Activated T-helper 17 cell treated with anti-CD3 and anti-CD28 coated beads, Interleukin-2, amount 50 U/mL, for 72 hours (primary cell): ENCODE data around the gene WDFY3. TPM values are rescaled to one million over a fixed set of nuclear protein-coding genes. Genes with fewer than 3 reads are reported as not detected.

Experiments used
- ATAC-seq: fragments of 150-1000 bp; cut with Tn5 transposase; replicated peaks from 2 replicates; pipeline ENCODE4 v1.10.0; 2021; ENCODE audit warnings: mild to moderate bottlenecking, moderate library complexity
- H3K27ac Mint-ChIP-seq: one replicate; pipeline ENCODE4 v1.8.0; 2022; ENCODE audit warnings: mixed read lengths
- H3K27me3 Mint-ChIP-seq: one replicate; pipeline ENCODE4 v1.8.0; 2022; ENCODE audit warnings: mixed read lengths
- H3K36me3 Mint-ChIP-seq: one replicate; pipeline ENCODE4 v1.8.0; 2022; ENCODE audit warnings: low read depth, mild to moderate bottlenecking, mixed read lengths
- H3K4me1 Mint-ChIP-seq: one replicate; pipeline ENCODE4 v1.8.0; 2022; ENCODE audit warnings: mixed read lengths
- H3K4me3 Mint-ChIP-seq: one replicate; pipeline ENCODE4 v1.8.0; 2022; ENCODE audit warnings: mild to moderate bottlenecking, mixed read lengths
- H3K9me3 Mint-ChIP-seq: one replicate; pipeline ENCODE4 v1.8.0; 2022; ENCODE audit warnings: mixed read lengths
- total RNA-seq, 2 donors: library from RNA; stranded (reverse); gene quantifications; one replicate each; pipeline ENCODE4 v1.2.3, GENCODE V29; 2022

WDFY3 gene
- total RNA-seq, 2 donors from 2014 or later: 2.1 to 2.3 TPM

GRCh38 chr4:84932462-84932861 lies 34.0 kb downstream of the WDFY3 start:
- Mint-ChIP-seq H3K27me3 (no peaks in the 10 kb centered on the region), H3K36me3 (no peaks in the 10 kb centered on the region), H3K9me3 (no peaks in the 10 kb centered on the region), H3K4me1 (no peaks in the 10 kb centered on the region), H3K27ac (no peak overlapping the region), H3K4me3 (no peak overlapping the region)
- ATAC-seq: no peak

GRCh38 chr4:84931961-84932360 lies 34.5 kb downstream of the WDFY3 start:
- H3K27ac Mint-ChIP-seq: no peak overlapping the region
- H3K27me3 Mint-ChIP-seq: no peaks in the 10 kb centered on the region
- H3K36me3 Mint-ChIP-seq: no peaks in the 10 kb centered on the region
- no peaks in the 10 kb centered on the region for H3K4me1 Mint-ChIP-seq
- H3K9me3 Mint-ChIP-seq: no peaks in the 10 kb centered on the region
- H3K4me3 Mint-ChIP-seq: no peak overlapping the region
- ATAC-seq: no peak

GRCh38 chr4:84931274-84931673 lies 35.2 kb downstream of the WDFY3 start:
- Mint-ChIP-seq H3K4me1 (no peaks in the 10 kb centered on the region), H3K27ac (no peak overlapping the region), H3K9me3 (no peaks in the 10 kb centered on the region), H3K36me3 (no peaks in the 10 kb centered on the region), H3K4me3 (no peak overlapping the region), H3K27me3 (no peaks in the 10 kb centered on the region)
- no peak for ATAC-seq

- H3K27me3 Mint-ChIP-seq: no peaks in the 10 kb centered on the region
- no peak overlapping the region for H3K4me3 Mint-ChIP-seq
- H3K9me3 Mint-ChIP-seq: no peaks in the 10 kb centered on the region
- no peaks in the 10 kb centered on the region for H3K4me1 Mint-ChIP-seq
- H3K36me3 Mint-ChIP-seq: no peaks in the 10 kb centered on the region
- H3K27ac Mint-ChIP-seq: no peak overlapping the region
- no peak for ATAC-seq
Observed at GRCh38 chr4:84928089-84928488, 38.4 kb downstream of the WDFY3 start.

GRCh38 chr4:84927428-84927827 lies 39.1 kb downstream of the WDFY3 start:
- H3K36me3 Mint-ChIP-seq: no peaks in the 10 kb centered on the region
- no peak overlapping the region for H3K27ac Mint-ChIP-seq
- ATAC-seq: no peak
- no peaks in the 10 kb centered on the region for H3K9me3 Mint-ChIP-seq
- no peaks in the 10 kb centered on the region for H3K4me1 Mint-ChIP-seq
- no peak overlapping the region for H3K4me3 Mint-ChIP-seq
- H3K27me3 Mint-ChIP-seq: no peaks in the 10 kb centered on the region

- H3K27ac Mint-ChIP-seq: no peak overlapping the region
- H3K27me3 Mint-ChIP-seq: no peaks in the 10 kb centered on the region
- H3K4me1 Mint-ChIP-seq: no peaks in the 10 kb centered on the region
- no peaks in the 10 kb centered on the region for H3K9me3 Mint-ChIP-seq
- no peak for ATAC-seq
- no peaks in the 10 kb centered on the region for H3K36me3 Mint-ChIP-seq
- no peak overlapping the region for H3K4me3 Mint-ChIP-seq
Observed at GRCh38 chr4:84925558-84925957, 40.9 kb downstream of the WDFY3 start.

- no peak for ATAC-seq
- H3K27me3 Mint-ChIP-seq: no peaks in the 10 kb centered on the region
- no peak overlapping the region for H3K4me3 Mint-ChIP-seq
- H3K9me3 Mint-ChIP-seq: no peaks in the 10 kb centered on the region
- no peaks in the 10 kb centered on the region for H3K36me3 Mint-ChIP-seq
- no peaks in the 10 kb centered on the region for H3K4me1 Mint-ChIP-seq
- no peak overlapping the region for H3K27ac Mint-ChIP-seq
Observed at GRCh38 chr4:84924434-84924833, 42.1 kb downstream of the WDFY3 start.

GRCh38 chr4:84920617-84921016 lies 45.9 kb downstream of the WDFY3 start:
- H3K4me1 Mint-ChIP-seq: no peaks in the 10 kb centered on the region
- H3K9me3 Mint-ChIP-seq: no peaks in the 10 kb centered on the region
- no peak for ATAC-seq

GRCh38 chr4:84917869-84918600 lies 48.5 kb downstream of the WDFY3 start:
- Mint-ChIP-seq H3K27me3 (no peaks in the 10 kb centered on the region), H3K4me3 (no peak overlapping the region), H3K27ac (no peak overlapping the region)

More at GRCh38 chr4:84920617-84921016, 45.9 kb downstream of the WDFY3 start:
- Mint-ChIP-seq H3K27me3 (no peaks in the 10 kb centered on the region), H3K36me3 (no peaks in the 10 kb centered on the region), H3K27ac (no peak overlapping the region), H3K4me3 (no peak overlapping the region)

GRCh38 chr4:84917086-84917821 lies 49.2 kb downstream of the WDFY3 start:
- H3K9me3 Mint-ChIP-seq: no peaks in the 10 kb centered on the region
- no peaks in the 10 kb centered on the region for H3K27me3 Mint-ChIP-seq
- no peak overlapping the region for H3K4me3 Mint-ChIP-seq
- H3K4me1 Mint-ChIP-seq: no peaks in the 10 kb centered on the region
- no peak for ATAC-seq
- no peaks in the 10 kb centered on the region for H3K36me3 Mint-ChIP-seq
- no peak overlapping the region for H3K27ac Mint-ChIP-seq

More at GRCh38 chr4:84917869-84918600, 48.5 kb downstream of the WDFY3 start:
- H3K36me3 Mint-ChIP-seq: no peaks in the 10 kb centered on the region
- no peak for ATAC-seq
- no peaks in the 10 kb centered on the region for H3K9me3 Mint-ChIP-seq
- H3K4me1 Mint-ChIP-seq: no peaks in the 10 kb centered on the region

GRCh38 chr4:84916227-84916626 lies 50.3 kb downstream of the WDFY3 start:
- no peaks in the 10 kb centered on the region for H3K36me3 Mint-ChIP-seq
- H3K27me3 Mint-ChIP-seq: no peaks in the 10 kb centered on the region
- no peak overlapping the region for H3K4me3 Mint-ChIP-seq
- H3K27ac Mint-ChIP-seq: no peak overlapping the region
- no peaks in the 10 kb centered on the region for H3K9me3 Mint-ChIP-seq
- H3K4me1 Mint-ChIP-seq: no peaks in the 10 kb centered on the region
- ATAC-seq: no peak

- H3K4me3 Mint-ChIP-seq: no peak overlapping the region
- no peak overlapping the region for H3K27ac Mint-ChIP-seq
- no peaks in the 10 kb centered on the region for H3K9me3 Mint-ChIP-seq
- H3K36me3 Mint-ChIP-seq: no peaks in the 10 kb centered on the region
- H3K27me3 Mint-ChIP-seq: no peaks in the 10 kb centered on the region
- no peaks in the 10 kb centered on the region for H3K4me1 Mint-ChIP-seq
- no peak for ATAC-seq
Observed at GRCh38 chr4:84915396-84915780, 51.1 kb downstream of the WDFY3 start.

GRCh38 chr4:84914686-84915395 lies 51.6 kb downstream of the WDFY3 start:
- Mint-ChIP-seq H3K4me3 (no peak overlapping the region), H3K27ac (no peak overlapping the region), H3K36me3 (no peaks in the 10 kb centered on the region), H3K27me3 (no peaks in the 10 kb centered on the region), H3K4me1 (no peaks in the 10 kb centered on the region), H3K9me3 (no peaks in the 10 kb centered on the region)
- ATAC-seq: no peak

- H3K9me3 Mint-ChIP-seq: no peaks in the 10 kb centered on the region
- no peak for ATAC-seq
- peaks cover 2% of the 10 kb centered on the region for H3K27me3 Mint-ChIP-seq
- no peak overlapping the region for H3K27ac Mint-ChIP-seq
- H3K36me3 Mint-ChIP-seq: no peaks in the 10 kb centered on the region
- H3K4me1 Mint-ChIP-seq: no peaks in the 10 kb centered on the region
- no peak overlapping the region for H3K4me3 Mint-ChIP-seq
Observed at GRCh38 chr4:84913176-84913575, 53.3 kb downstream of the WDFY3 start.

GRCh38 chr4:84912741-84913140 lies 53.7 kb downstream of the WDFY3 start:
- peaks cover 2% of the 10 kb centered on the region for H3K27me3 Mint-ChIP-seq
- ATAC-seq: no peak
- H3K4me1 Mint-ChIP-seq: no peaks in the 10 kb centered on the region
- no peaks in the 10 kb centered on the region for H3K9me3 Mint-ChIP-seq
- no peaks in the 10 kb centered on the region for H3K36me3 Mint-ChIP-seq
- H3K4me3 Mint-ChIP-seq: no peak overlapping the region
- H3K27ac Mint-ChIP-seq: no peak overlapping the region
